Measurements from ENCODE around the gene PODN.

Gene PODN

GRCh38 chr1:53094533-53094919, 32.5 kb downstream of the PODN start:
- no peak for TF ChIP-seq CTCF (IDR thresholded peaks at IDR 0.05; ENCODE audit: low read depth, low read length)
- no peak overlapping the region for H3K4me3 ChIP-seq (ENCODE audit: low read depth, low read length)

DNA sequence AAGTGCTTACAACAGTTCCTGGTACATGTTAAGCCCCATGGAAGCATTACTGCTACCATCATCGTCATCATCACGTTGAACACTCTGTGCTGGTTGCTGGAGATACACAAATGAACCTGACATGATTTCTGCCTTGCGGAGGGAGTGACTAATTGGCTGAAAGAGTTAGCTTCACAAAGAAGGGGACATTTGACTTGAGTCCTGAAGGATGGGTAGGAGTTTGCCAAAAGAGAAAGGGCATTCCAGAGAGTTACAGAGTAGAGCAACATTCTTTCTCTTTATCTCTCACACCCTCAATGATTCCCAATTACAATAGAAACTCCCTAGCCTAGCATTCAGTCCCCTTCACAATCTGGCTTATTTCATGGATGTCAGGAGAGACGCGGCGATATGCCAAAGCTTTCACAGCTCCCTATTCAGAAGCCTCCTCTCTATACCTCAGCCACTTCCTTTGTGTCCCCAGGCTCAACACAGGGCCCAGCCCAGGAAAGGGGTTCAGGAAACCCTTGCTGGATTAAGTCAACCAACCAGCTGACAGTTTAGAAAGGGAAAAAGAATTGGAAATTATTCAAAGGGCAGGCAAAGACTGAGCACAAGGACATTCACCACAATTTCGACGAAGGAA, 42.4 kb downstream of the PODN start:
- no peak overlapping the region for H3K4me3 ChIP-seq (ENCODE audit: low read depth, low read length)
- TF ChIP-seq CTCF (IDR thresholded peaks at IDR 0.05; ENCODE audit: low read depth, low read length), result no peak

DNA sequence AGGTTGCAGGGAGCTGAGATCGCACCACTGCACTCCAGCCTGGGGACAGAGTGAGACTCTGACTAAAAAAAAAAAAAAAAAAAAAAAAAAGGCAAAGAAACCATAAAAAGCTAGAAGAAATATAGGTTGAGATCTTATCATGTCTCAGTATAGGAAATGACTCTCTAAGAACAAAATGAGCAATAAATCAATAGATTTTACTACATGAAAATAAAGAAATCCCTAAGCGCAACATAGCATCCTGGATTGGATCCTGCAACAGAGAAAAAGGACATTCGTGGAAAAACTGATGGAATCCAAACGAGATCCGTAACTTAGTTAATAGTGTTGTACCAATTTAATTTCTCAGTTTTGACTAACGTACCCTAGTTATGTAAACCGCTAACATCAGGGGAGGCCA, 45.1 kb downstream of the PODN start:
- no peak for TF ChIP-seq CTCF (IDR thresholded peaks at IDR 0.05; ENCODE audit: low read depth, low read length)
- no peak overlapping the region for H3K4me3 ChIP-seq (ENCODE audit: low read depth, low read length)

GRCh38 chr1:53107570-53108322, 45.7 kb downstream of the PODN start:
- no peak overlapping the region for H3K4me3 ChIP-seq (ENCODE audit: low read depth, low read length)
- no peak for TF ChIP-seq CTCF (IDR thresholded peaks at IDR 0.05; ENCODE audit: low read depth, low read length)

- no peak overlapping the region for H3K4me3 ChIP-seq (ENCODE audit: low read depth, low read length)
- TF ChIP-seq CTCF (IDR thresholded peaks at IDR 0.05; ENCODE audit: low read depth, low read length), result no peak
Measured at GRCh38 chr1:53108646-53109580, 46.9 kb downstream of the PODN start.

- no peak overlapping the region for H3K4me3 ChIP-seq (ENCODE audit: low read depth, low read length)
- TF ChIP-seq CTCF (IDR thresholded peaks at IDR 0.05; ENCODE audit: low read depth, low read length), result no peak
Measured at GRCh38 chr1:53110370-53111072, 48.5 kb downstream of the PODN start.

All from WI38 (cell line).